GM18907 (cell line): Measurements from ENCODE around the gene CIAO1.

Experiments used
- ATAC-seq: cut with Tn5 transposase; IDR thresholded peaks from one replicate; pipeline ENCODE4 v1.9.1; 2021; ENCODE audit warnings: mild to moderate bottlenecking, moderate library complexity; ENCODE audit not compliant: unreplicated experiment

CIAO1 gene

GRCh38 chr2:96320728-96321622 is 55.0 kb downstream of the CIAO1 start:
- ATAC-seq, result peak; percentile 39
